Activated CD4-positive, alpha-beta T cell treated with anti-CD3 and anti-CD28 coated beads, Interleukin-2, Interleukin-4, amounts not matched to agents 100 ng/mL and 50 ng/mL, durations not matched to agents 16 hours and 8 hours (primary cell): ENCODE results near the gene SELENOK.
A peak's percentile ranks its signal among the peaks of the same experiment; 100 is the strongest.
"Not testable (repeated sequence)": the region's sequence is repeated elsewhere in the genome, so short reads cannot be mapped to it uniquely, and the experiment has no call there.

ENCODE experiments used
- DNase-seq: peaks from one replicate; pipeline ENCODE4 v3.0.0-alpha.2; 2020; ENCODE audit warnings: low spot score

SELENOK gene

DNA sequence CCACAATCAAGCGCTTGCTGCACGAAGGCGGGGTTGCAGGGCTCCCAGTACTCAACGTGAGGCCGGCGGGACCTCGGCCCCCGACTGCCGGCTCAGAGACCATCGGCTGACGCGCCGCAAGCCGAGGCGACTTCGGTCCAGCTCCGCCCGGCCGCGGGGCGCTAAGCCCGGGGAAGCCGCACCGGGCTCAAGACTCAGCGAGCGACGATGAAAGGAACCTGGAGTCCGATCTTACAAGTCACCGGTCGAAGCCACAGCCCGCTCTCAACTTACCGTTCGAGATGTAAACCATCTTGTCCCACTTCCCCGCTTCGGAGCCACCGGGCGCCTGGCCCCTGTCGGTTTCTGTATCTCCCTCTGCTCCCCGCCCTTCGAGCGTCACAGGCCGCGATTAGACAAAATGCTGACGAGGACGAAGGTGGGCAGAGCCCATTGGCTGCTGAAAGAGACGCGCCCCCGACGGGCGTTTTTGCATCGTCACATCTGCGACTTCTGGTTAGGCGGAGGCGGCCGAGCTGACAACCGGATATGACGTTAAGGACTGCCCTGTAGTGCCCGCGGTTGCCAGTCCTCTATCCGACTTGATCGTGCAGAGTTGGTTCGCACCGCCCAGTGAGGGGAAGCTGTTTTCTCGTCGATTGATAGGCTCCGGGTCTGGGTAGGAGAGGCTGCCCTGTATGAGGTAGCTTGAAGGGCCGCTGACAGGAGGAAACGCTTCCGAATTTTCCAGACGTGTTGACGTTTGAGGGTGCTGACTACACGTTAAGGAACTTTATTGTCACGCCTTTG lies at the start of gene SELENOK:
Gene SELENOK, minus strand, starts transcription at position 363 of the 789 bp plus-strand sequence.
- peak; percentile 98 for DNase-seq

DNA sequence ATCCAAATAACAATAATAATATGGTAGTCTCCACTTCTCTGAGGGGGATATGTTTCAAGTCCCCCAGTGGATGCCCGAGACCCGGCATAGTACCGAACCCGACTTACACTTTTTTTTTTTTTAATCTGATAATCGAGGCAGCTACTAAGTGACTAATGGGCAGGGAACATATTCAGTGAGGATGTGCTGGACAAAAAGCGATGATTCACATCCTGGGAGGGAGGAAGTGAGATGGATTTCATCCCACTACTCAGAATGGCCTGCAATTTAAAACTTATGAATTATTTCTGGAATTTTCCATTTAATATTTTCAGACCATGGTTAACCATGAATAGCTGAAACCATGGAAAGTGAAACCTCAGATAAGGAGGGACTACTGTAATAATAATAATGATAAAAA lies 49.5 kb upstream of the SELENOK start:
- no peak for DNase-seq

DNA sequence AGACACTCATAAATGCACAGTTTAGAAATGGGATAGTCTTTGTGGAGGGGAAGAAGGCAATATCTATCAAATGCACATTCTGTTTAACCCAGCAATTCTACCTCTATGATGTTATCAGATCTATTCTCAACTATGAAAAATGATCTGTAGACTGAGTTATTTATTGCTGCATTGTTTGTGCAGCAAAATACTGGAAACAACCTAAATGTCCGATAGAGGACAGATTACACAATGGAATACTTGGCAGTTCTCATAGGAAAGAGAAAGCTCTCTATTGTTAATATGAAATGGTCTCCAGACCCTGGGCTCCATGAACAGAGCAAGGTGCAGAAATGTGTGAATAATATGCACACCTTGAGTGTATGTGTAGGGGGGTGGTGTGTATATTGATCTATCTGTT lies 49.0 kb upstream of the SELENOK start:
- DNase-seq, result no peak

DNA sequence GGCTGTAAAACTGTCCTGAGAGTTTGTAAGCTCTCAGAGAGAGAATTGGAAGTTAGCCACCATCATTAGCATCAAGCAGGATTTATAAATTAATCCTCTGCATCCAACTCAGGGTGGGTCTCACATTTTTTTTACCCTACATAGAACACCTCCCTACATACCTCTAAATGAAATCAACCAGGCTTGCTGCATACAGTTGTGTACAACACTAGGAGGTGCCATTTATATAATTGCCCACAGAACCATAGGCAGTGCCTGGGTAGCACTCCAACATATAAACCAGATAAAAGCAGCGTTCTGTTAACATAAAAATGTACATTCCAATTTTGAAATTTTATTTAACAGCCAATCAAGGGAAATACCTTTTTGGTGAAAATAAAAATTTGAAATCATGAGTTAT lies 48.2 kb upstream of the SELENOK start:
- DNase-seq, result no peak

DNA sequence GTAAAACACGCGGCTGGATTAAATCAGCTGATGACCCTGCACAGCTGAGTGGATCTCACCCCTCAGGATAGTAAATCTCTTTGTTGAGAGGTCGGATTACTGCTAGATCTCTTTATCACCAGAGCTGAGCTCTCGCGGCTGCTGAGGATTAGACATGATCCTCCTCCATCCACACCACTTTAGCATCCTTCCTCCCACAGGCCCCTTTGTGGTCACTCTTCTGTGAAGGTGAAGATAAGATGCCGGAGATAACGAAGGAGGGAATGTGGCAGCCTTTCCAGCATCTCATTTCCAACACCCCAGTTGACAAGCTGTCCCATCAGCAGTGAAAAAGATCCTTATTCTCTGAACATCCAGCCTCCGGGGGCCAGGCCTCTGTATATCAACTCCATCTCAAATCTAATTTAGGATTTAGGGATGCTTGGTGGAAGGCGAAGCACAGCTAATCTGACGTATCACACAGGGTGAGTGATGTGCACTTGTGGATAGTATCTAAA lies 47.5 kb upstream of the SELENOK start:
- no peak for DNase-seq

DNA sequence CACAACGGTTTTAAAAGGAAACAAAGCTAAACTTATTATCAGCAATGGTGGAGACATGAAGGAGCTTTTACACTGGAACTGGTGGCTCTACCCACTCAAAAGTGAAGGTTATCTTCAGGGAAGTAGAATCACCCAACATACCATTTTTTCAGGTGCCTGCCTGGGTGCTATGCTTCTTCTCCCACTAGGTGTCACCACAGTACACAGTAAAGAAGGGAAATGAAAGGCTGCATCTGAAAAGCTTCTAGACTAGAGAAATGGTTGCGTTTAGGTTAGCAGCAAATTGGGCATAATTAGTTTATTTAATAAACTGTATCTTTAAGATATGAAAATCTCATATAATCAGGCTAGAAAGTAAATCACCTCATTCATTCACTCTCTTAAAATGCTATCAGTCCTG lies 47.0 kb upstream of the SELENOK start:
- DNase-seq, result peak; percentile 45

- no peak for DNase-seq
These were observed 44.7 kb upstream of the SELENOK start for GRCh38 chr3:53936347-53936746.

DNA sequence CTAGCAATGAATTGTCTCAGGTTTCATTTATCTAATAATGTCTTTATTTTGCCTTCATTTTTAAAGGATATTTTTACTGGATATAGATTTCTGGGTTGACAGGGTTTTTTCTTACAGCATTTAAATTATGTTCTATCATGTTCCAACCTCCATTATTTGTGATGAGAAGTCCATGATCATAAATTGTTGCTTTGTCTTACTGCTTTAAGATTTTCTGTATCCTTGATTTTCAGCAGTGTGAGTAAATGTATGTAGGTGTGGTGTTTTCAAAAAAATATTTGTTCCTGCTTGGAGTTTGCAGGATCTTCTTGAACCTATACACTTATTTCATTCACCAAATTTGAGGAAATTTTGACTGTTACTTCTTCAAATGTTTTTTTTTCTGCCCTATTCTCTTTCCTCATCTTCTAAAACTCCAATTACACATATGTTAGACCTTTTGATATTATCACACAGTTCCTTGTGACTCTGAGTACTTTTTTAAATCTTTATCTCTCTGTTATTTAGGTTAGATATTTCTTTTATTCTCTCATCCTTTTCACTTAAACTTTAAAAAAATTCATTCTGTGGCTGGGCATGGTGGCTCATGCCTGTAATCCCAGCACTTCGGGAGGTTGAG lies 43.7 kb upstream of the SELENOK start:
- no peak for DNase-seq

GRCh38 chr3:53927208-53927872 lies 35.7 kb upstream of the SELENOK start:
- not testable (repeated sequence) for DNase-seq

DNA sequence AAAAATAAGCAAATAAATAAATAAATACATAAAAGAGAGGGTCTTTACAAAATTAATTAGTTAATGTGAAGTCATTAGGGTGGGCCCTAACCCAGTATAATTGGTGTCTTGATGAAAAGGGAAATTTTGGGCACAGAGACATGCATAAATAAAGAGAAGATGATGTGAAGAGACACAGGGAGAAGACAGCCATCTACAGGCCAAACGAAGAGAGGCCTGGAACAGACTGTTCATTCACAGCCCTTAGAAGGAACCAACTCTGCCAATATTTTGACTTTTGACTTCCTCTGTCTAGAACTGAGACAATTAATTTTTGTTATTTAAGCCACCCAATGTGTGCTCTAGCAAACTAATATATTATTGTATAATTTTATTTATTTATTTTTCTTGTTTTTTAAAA lies 29.6 kb upstream of the SELENOK start:
- DNase-seq, result no peak

GRCh38 chr3:53919741-53920140 lies 28.1 kb upstream of the SELENOK start:
- no peak for DNase-seq

- no peak for DNase-seq
These were observed 21.7 kb upstream of the SELENOK start for GRCh38 chr3:53913401-53913800.

DNA sequence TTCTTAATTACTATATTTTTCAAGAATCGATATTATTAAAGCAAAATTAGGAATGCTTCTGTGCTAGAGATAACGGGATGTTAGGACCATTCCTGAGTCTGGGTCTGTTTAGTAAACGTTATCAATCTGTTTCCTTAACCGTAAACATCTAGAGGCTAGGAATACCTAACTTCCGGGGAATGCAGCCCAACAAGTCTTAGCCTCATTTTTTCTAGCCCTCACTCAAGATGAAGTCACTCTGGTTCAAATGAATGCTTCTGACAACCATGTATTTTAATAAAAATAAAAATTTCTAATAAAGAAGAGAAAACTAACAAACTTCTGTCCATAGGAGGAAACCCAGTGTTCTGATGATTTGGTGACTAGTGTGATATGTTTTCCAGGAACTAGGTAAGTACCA lies 11.1 kb upstream of the SELENOK start:
- no peak for DNase-seq

- no peak for DNase-seq
These were observed 10.4 kb upstream of the SELENOK start for GRCh38 chr3:53902067-53902466.

- DNase-seq, result no peak
These were observed 9.1 kb upstream of the SELENOK start for GRCh38 chr3:53900666-53901331.

DNA sequence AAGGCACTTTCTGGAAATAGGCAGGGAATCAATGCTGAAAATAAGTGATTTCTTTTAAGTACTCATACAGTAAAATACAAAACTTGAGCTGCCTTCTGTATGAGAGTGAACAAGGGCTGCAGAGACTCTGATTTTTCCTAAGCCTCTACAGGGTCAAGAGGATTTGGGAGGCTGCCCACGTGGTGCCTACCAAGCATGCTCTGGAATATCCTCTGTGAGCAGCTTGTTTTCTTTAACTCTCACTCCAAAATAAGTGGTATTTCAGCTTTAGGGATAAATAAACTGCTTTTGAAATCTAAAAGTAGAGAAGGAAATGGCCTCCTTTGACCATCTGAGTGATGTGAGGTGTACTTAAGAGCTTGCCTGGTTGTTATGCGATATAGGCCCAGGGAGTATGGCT lies 8.1 kb upstream of the SELENOK start:
- no peak for DNase-seq

- DNase-seq, result no peak
These were observed 603 bp upstream of the SELENOK start for GRCh38 chr3:53892286-53892637.

- peak; percentile 29 for DNase-seq
These were observed 758 bp downstream of the SELENOK start for GRCh38 chr3:53890726-53891475.

DNA sequence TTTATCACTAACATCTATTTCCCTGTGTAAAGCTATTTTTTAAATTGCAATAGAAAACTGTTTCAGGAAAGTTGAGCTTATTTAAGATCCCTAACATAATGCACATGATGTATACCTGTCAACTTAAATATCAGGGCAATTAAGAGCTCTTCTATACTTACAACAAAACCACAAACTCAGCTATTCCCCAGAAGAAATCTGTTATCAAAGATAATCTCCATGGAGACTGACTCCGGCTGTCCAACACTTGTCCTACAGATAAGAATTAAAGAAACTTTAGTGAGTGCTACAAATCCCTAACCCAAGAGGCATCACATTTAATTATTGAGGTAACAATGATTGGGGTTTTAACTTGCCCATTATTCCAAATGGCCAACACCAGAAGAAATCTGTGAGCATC lies 3.4 kb downstream of the SELENOK start:
- no peak for DNase-seq

GRCh38 chr3:53887446-53887845 lies 4.2 kb downstream of the SELENOK start:
- no peak for DNase-seq

DNA sequence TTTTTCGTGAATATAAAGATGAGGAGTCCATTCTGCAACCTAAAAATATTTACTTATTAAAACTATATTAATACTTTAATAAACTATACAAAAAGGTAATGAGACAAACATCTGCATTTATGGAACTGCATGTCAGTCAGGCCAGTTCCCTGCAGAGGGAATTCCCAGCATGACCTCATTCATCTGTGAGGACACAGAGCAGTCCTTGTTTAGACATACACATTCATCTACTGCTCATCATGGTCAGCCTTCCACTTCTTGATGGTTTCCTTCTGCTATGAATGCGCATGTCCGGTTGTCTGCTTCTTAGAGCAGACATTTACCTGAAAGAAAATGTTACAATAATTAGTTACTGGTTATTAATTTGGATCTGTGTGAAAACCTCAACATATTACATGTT lies 6.4 kb downstream of the SELENOK start:
- no peak for DNase-seq

DNA sequence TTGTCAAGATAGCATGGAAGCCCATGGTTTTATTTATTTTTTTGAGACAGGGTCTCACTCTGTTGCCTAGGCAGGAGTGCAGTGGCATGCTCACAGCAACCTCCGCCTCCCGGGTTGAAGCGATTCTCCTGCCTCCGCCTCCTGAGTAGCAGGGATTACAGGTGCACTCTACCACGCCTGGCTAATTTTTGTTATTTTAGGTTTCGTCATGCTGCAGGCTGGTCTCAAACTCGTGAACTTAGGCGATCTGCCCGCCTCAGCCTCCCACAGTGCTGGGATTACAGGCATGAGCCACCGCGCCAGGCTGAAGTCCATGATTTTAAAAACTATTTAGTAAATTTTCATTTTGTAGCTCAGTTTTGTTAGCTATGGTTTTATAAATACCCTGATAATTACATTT lies 7.0 kb downstream of the SELENOK start:
- DNase-seq, result no peak
